GM13977 (cell line): Measurements from ENCODE around the gene NPR3.

ENCODE experiments used
- DNase-seq: peaks from one replicate; pipeline ENCODE4 v3.0.0; 2012; ENCODE audit warnings: low spot score
- CTCF ChIP-seq: IDR thresholded peaks from 2 replicates; pipeline ENCODE4 v1.5.1; 2012; ENCODE audit warnings: mild to moderate bottlenecking, control low read depth; ENCODE audit not compliant: insufficient read depth; ENCODE audit errors: extremely low read depth, missing control alignments
- in situ Hi-C: fragments of 300-500 bp; cut with MboI; formaldehyde crosslinking; loops from one replicate; pipeline ENCODE4 v1.12.0; 2022; ENCODE audit warnings: low sequenced_read_pairs, low pct_unique_long_range_greater_than_20kb, mixed read lengths, inconsistent platforms; ENCODE audit not compliant: unreplicated experiment

NPR3 gene

GRCh38 chr5:32710550-32711361 lies at the start of gene NPR3:
NPR3 (plus strand) TSS chr5:32711321; CDS start chr5:32711777, 456 bp downstream.
- DNase-seq, result peak; percentile 32
- peak; percentile 5 for TF ChIP-seq CTCF
- in situ Hi-C loops, result loop anchor here (25.0 kb wide), 1 partner anchor 702 kb away; no protein-coding TSS in a partner anchor

GRCh38 chr5:32664523-32664922 lies 46.6 kb upstream of the NPR3 start:
- TF ChIP-seq CTCF, result no peak
- DNase-seq, result no peak
- in situ Hi-C loops, result no loop called here

- TF ChIP-seq CTCF, result no peak
- in situ Hi-C loops, result no loop called here
- DNase-seq, result no peak
These were observed 42.6 kb upstream of the NPR3 start for GRCh38 chr5:32668552-32668951.

GRCh38 chr5:32673272-32673671 lies 37.8 kb upstream of the NPR3 start:
- no peak for TF ChIP-seq CTCF
- in situ Hi-C loops, result no loop called here
- no peak for DNase-seq

GRCh38 chr5:32677023-32677422 lies 34.1 kb upstream of the NPR3 start:
- in situ Hi-C loops, result no loop called here
- no peak for DNase-seq
- no peak for TF ChIP-seq CTCF

GRCh38 chr5:32678472-32678871 lies 32.6 kb upstream of the NPR3 start:
- in situ Hi-C loops, result no loop called here
- no peak for TF ChIP-seq CTCF
- DNase-seq, result no peak
